HepG2 (cell line): Measurements from ENCODE around the gene HS6ST1. TPM values are rescaled to one million over a fixed set of nuclear protein-coding genes. Genes with fewer than 3 reads are reported as not detected.

Source experiments
- CCAR2 ChIP-seq: fragments of 200-400 bp; formaldehyde crosslinking; optimal IDR thresholded peaks from 2 replicates; pipeline ENCODE3; 2018; ENCODE audit warnings: low read depth, mild to moderate bottlenecking, low read length, moderate library complexity
- CREM ChIP-seq, 2 experiments: sonication (generic) in 1 of 2; formaldehyde crosslinking in 1 of 2; IDR thresholded peaks; 2 replicates each; pipeline versions ENCODE4 v1.4.0 to v1.6.1; 2016 to 2020; ENCODE audit warnings: antibody characterized with exemption in 1 of 2, mild to moderate bottlenecking in 1 of 2, missing genetic modification reagents in 1 of 2
- CSRNP2 ChIP-seq: sonication (generic); formaldehyde crosslinking; conservative IDR thresholded peaks from 2 replicates; pipeline ENCODE4 v1.8.0; 2022; ENCODE audit warnings: low read depth, missing genetic modification reagents
- ERF ChIP-seq: IDR thresholded peaks from 2 replicates; pipeline ENCODE4 v1.6.1; 2018; ENCODE audit warnings: missing biosample characterization, missing genetic modification reagents
- HDAC1 ChIP-seq: sonication (generic); formaldehyde crosslinking; IDR thresholded peaks from 2 replicates; pipeline ENCODE4 v1.5.1; 2020; ENCODE audit warnings: mild to moderate bottlenecking, missing genetic modification reagents
- MTA1 ChIP-seq: sonication (generic); formaldehyde crosslinking; IDR thresholded peaks from 2 replicates; pipeline ENCODE4 v1.4.0; 2020; ENCODE audit warnings: missing genetic modification reagents, mild to moderate bottlenecking, borderline replicate concordance
- NR2C2 ChIP-seq: sonication (generic); formaldehyde crosslinking; IDR thresholded peaks from 2 replicates; pipeline ENCODE4 v1.4.0; 2020; ENCODE audit warnings: missing genetic modification reagents, mild to moderate bottlenecking, moderate library complexity, borderline replicate concordance
- PLRG1 ChIP-seq: fragments of 450-650 bp; conservative IDR thresholded peaks from 2 replicates; pipeline ENCODE4 v1.6.1; 2016
- RFX3 ChIP-seq: IDR thresholded peaks from 2 replicates; pipeline ENCODE4 v1.6.1; 2016; ENCODE audit warnings: missing biosample characterization, missing genetic modification reagents
- RORA ChIP-seq: sonication (generic); formaldehyde crosslinking; IDR thresholded peaks from 2 replicates; pipeline ENCODE4 v1.5.0; 2020; ENCODE audit warnings: mild to moderate bottlenecking, missing genetic modification reagents, moderate library complexity
- SP1 ChIP-seq, 2 experiments: fragments of 450-650 bp in 1 of 2; sonication (generic) in 1 of 2; formaldehyde crosslinking in 1 of 2; IDR thresholded peaks; 2 replicates each; pipeline versions ENCODE4 v1.4.0 to v1.6.1; 2016 to 2020; ENCODE audit warnings: missing genetic modification reagents in 1 of 2
- SP2 ChIP-seq: sonication (generic); formaldehyde crosslinking; IDR thresholded peaks from 2 replicates; pipeline ENCODE4 v1.5.1; 2020; ENCODE audit warnings: mild to moderate bottlenecking, missing genetic modification reagents
- STAT5B ChIP-seq: sonication (generic); formaldehyde crosslinking; IDR thresholded peaks from 2 replicates; pipeline ENCODE4 v1.4.0; 2020; ENCODE audit warnings: missing genetic modification reagents
- TP53 ChIP-seq: sonication (generic); formaldehyde crosslinking; conservative IDR thresholded peaks from 2 replicates; pipeline ENCODE4 v1.4.0; 2020; ENCODE audit warnings: missing genetic modification reagents
- USF2 ChIP-seq, 2 experiments: sonication (generic) in 1 of 2; formaldehyde crosslinking in 1 of 2; IDR thresholded peaks; 2 replicates each; pipeline versions ENCODE4 v1.5.1 to v1.6.1; 2011 to 2020; ENCODE audit warnings: borderline replicate concordance in 1 of 2, low read depth in 1 of 2, low read length in 1 of 2, mild to moderate bottlenecking in 1 of 2, missing genetic modification reagents in 1 of 2, moderate library complexity in 1 of 2
- ZBTB10 ChIP-seq: sonication (generic); formaldehyde crosslinking; IDR thresholded peaks from 2 replicates; pipeline ENCODE4 v1.4.0; 2020; ENCODE audit warnings: missing genetic modification reagents, borderline replicate concordance
- ZGPAT ChIP-seq: IDR thresholded peaks from 2 replicates; pipeline ENCODE4 v1.6.1; 2016; ENCODE audit warnings: mild to moderate bottlenecking
- ZNF3 ChIP-seq: IDR thresholded peaks from 2 replicates; pipeline ENCODE4 v1.7.0; 2017; ENCODE audit warnings: inconsistent platforms
- ZNF737 ChIP-seq: sonication (generic); formaldehyde crosslinking; IDR thresholded peaks from 2 replicates; pipeline ENCODE4 v1.5.0; 2020; ENCODE audit warnings: missing genetic modification reagents, mild to moderate bottlenecking, borderline replicate concordance
- ZNF883 ChIP-seq: sonication (generic); formaldehyde crosslinking; IDR thresholded peaks from 2 replicates; pipeline ENCODE4 v1.5.1; 2020; ENCODE audit warnings: mild to moderate bottlenecking, missing genetic modification reagents; ENCODE audit errors: not compliant biosample characterization
- ZNF891 ChIP-seq: sonication (generic); formaldehyde crosslinking; IDR thresholded peaks from 2 replicates; pipeline ENCODE4 v1.5.0; 2020; ENCODE audit warnings: mild to moderate bottlenecking, missing genetic modification reagents
- polyA plus RNA-seq, 8 experiments: library from polyadenylated mRNA; depleted of rRNA in 3 of 8; stranded (reverse) in 7 of 8; unstranded in 1 of 8; fragments of >200 nt; fragmentation: Illumina TruSeq in 4 of 8; extraction: Trizol in 4 of 8; gene quantifications; 2 replicates each; pipeline versions ENCODE4 v1.2.1 to v1.2.3, GENCODE V29; 2011 to 2016; ENCODE audit warnings: low read depth in 4 of 8, missing spikeins in 1 of 8, mixed read lengths in 1 of 8; ENCODE audit not compliant: insufficient read depth in 1 of 8
- total RNA-seq, 5 experiments: library from RNA; depleted of rRNA; stranded (reverse); fragments of >200 nt; fragmentation: Illumina TruSeq; extraction: Trizol; gene quantifications; 2 replicates each; pipeline ENCODE4 v1.2.3, GENCODE V29; 2016; ENCODE audit warnings: low read depth in 1 of 5

Gene HS6ST1
- total and polyA plus RNA-seq, 2 of the 13 experiments (the other 11 are each of a cell fraction or from before 2014, with no cell fraction given), result 34.5 to 84.6 TPM

- TF ChIP-seq ZGPAT (peak; percentile 48; the same call in 1 of the 2 replicates), RFX3 (CRISPR knock-in tag) (no peak), TP53 (CRISPR knock-in tag) (no peak), MTA1 (CRISPR knock-in tag) (peak; percentile 69; the same call in 1 of the 2 replicates), HDAC1 (CRISPR knock-in tag) (peak; percentile 42; the same call in 1 of the 2 replicates), PLRG1 (no peak), ZNF883 (CRISPR knock-in tag) (no peak), STAT5B (no peak), SP1 (IDR thresholded peaks at IDR 0.05) (no peak), SP1 (CRISPR knock-in tag; IDR thresholded peaks at IDR 0.05) (peak; percentile 98), CCAR2 (no peak), USF2 (IDR thresholded peaks at IDR 0.05; ENCODE audit: low read depth, low read length) (no peak), USF2 (CRISPR knock-in tag; IDR thresholded peaks at IDR 0.05; ENCODE audit: borderline replicate concordance) (no peak), CSRNP2 (CRISPR knock-in tag) (no peak), ZBTB10 (no peak), NR2C2 (CRISPR knock-in tag) (peak; percentile 71), ZNF737 (CRISPR knock-in tag) (no peak), ZNF891 (peak; percentile 60), CREM (IDR thresholded peaks at IDR 0.05) (no peak), CREM (CRISPR knock-in tag; IDR thresholded peaks at IDR 0.05) (no peak), ERF (CRISPR knock-in tag) (peak; percentile 54), ZNF3 (CRISPR knock-in tag) (no peak), SP2 (peak; percentile 38; the same call in 1 of the 2 replicates), RORA (CRISPR knock-in tag) (no peak)
Observed at GRCh38 chr2:128318776-128319464, at the start of gene HS6ST1 (continued).
